Measurements from ENCODE around the gene NUDT3.

Gene NUDT3

DNA sequence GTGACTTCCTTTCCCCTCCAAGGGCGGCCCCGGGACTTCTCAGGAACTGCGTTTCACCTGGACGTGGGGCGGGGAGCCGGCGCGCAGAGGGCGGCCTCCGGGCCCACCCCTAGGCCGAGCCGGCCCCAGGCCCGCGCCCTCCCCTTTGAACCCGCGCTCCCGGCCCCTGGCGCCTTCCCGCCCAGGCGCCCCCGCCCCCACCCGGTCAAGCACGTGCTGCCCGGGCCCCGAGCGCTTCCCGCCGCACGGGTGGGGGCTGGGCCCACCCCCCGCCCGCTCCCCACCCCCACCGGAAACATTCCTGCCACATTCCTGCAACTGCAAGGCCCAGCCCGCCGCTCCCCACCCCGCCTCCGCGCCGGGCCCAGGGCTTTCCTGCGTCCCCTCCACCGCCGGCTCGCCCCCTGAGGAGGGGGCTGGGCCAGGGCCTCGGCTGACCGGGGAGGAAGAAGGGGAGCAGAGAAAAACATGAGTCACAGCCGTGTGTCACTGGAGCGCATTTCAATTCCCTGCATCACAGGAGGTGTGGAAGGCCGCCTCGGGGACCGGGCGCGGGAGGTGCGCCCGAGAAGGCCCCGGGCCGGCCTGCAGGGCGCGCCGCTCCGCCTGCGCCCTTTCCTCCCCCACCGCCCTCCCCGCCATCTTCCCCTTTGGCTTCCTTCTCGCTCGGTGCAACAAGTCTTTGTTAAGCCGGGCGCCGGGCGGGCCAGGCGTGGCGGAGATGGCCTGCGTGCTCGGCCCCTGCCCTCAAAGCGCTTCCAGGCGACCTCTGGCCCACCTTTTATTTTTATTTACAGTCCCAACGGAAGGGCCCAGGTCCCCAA is 156.9 kb downstream of the NUDT3 start:
- TF ChIP-seq CTCF (IDR thresholded peaks at IDR 0.05; ENCODE audit: insufficient read depth, low read depth, low read length, missing control alignments) = no peak
- peak overlapping the region; percentile 59 for H3K4me3 ChIP-seq (ENCODE audit: low read length)
- DNase-seq (ENCODE audit: low read depth) = peak; percentile 93

DNA sequence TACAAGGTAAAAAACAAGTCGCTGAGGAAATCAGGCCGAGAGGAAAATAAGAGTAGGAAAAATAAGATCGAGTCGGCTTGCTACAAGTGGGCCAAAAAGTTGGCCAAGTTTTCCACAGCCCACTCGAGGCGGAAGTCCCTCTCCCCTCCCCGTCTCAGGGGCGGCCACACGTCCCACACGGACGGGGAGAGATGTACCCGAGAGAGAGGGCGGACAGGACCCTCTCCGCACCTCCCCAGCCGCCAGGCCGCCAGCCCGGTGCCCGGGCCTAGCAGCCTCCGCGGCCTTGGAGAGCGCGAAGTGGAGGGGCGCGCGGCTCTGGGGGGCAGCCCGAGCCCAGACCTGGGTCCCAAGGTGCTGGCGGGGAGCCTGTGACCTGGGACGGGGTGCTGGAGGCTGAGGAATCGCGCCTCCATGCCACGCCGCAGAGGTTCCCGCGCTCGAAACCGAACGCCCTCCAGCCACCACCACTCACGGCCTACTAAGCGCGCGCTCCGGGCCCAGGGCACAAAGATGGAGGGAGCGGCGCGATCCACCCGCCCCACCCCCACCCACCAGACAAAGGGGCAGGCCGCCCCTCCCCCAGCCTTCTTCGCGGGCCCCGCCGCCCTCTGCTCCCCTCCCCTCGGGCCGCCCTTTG is 157.7 kb downstream of the NUDT3 start:
- no peak for TF ChIP-seq CTCF (IDR thresholded peaks at IDR 0.05; ENCODE audit: insufficient read depth, low read depth, low read length, missing control alignments)
- DNase-seq (ENCODE audit: low read depth) = no peak
- H3K4me3 ChIP-seq (ENCODE audit: low read length) = no peak overlapping the region

DNA sequence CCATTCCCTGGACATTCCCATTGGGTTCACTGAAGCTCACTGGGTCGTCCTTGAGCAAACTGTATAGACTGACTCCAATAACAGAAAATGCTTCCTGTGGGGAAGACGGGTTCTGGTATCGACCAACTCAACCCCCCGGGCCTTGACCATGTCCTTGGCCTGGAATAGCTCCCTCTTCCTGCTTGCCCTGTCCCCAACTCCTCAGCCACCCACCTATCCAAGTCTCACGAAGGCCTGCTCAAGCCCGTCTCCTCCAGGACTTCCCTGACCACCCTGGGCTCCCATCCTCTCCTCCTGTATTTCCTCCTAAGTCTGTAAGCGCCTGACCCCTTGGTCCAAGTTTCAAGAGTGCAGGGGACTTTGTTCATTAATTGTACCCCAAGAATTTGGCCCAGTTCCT is 158.6 kb downstream of the NUDT3 start:
- DNase-seq (ENCODE audit: low read depth) = no peak
- H3K4me3 ChIP-seq (ENCODE audit: low read length) = no peak overlapping the region
- TF ChIP-seq CTCF (IDR thresholded peaks at IDR 0.05; ENCODE audit: insufficient read depth, low read depth, low read length, missing control alignments) = no peak

DNA sequence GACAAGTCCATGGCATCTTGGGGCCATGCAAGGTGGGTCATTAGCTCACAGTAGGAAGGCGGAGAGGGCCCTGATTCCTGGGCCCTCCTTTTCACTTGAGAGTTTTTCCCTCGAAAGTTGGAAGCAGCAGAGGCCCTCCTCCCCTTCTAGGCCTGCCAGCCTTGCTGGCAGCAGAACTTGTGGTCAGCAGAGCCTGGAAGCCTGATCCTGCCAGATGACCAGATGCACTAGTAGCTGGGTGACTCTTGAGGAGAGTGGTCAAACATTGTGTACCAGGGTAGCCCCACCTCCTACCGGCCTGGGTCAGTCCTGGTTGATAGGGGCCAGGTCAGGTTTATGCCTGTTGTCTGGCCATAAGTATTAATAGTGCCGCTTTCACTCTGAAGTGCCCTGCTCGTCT is 159.6 kb downstream of the NUDT3 start:
- no peak overlapping the region for H3K4me3 ChIP-seq (ENCODE audit: low read length)
- DNase-seq (ENCODE audit: low read depth) = no peak
- TF ChIP-seq CTCF (IDR thresholded peaks at IDR 0.05; ENCODE audit: insufficient read depth, low read depth, low read length, missing control alignments) = no peak

- DNase-seq (ENCODE audit: low read depth) = no peak
- H3K4me3 ChIP-seq (ENCODE audit: low read length) = no peak overlapping the region
- no peak for TF ChIP-seq CTCF (IDR thresholded peaks at IDR 0.05; ENCODE audit: insufficient read depth, low read depth, low read length, missing control alignments)
Observed at GRCh38 chr6:34231566-34232336, 160.7 kb downstream of the NUDT3 start.

DNA sequence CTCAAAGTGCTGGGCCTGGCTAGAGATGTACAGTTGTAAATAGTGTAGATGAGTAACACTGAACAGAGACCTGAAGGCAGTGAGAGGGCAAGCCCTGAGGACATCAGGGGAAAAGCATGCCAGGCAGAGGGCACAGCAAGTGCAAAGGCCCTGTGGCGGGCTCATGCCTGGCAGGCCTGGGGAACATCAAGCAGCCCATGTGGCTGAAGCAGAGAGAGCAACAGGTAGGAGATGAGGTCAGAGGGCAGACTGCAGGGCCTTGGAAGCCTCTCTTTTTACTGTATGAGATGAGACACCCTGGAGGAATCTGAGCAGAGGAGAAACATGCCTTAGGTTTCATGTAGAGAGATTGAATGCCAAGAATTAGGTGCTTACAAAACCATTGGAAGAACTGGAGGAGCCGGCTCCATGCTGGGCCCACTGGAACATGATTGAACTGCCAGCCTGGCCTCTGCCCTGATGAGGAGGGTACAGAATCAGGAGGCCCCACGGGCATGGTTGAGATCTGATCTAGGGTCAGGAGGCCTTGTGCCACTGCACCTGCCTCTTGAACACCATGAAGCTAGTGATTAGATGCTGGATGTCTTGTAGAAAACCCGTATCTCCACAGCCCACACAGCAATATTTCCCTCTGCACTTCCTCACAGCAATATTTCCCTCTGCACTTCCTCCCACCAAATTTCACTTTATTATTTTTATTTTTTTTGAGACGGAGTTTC is 161.7 kb downstream of the NUDT3 start:
- no peak for TF ChIP-seq CTCF (IDR thresholded peaks at IDR 0.05; ENCODE audit: insufficient read depth, low read depth, low read length, missing control alignments)
- peak; percentile 60 for DNase-seq (ENCODE audit: low read depth)
- H3K4me3 ChIP-seq (ENCODE audit: low read length) = no peak overlapping the region
